IPS-18a (cell line): ENCODE measurements around the gene ARMH3.
"Not testable (repeated sequence)": the region's sequence is repeated elsewhere in the genome, so short reads cannot be mapped to it uniquely, and the experiment has no call there.

Experiments
- H3K27ac ChIP-seq: one replicate; pipeline ENCODE4 v1.5.1; 2013; ENCODE audit warnings: low read length
- H3K27me3 ChIP-seq: one replicate; pipeline ENCODE4 v1.6.1; 2013; ENCODE audit warnings: mild to moderate bottlenecking, low read length; ENCODE audit not compliant: control insufficient read depth, insufficient read depth
- H3K36me3 ChIP-seq: one replicate; pipeline ENCODE4 v1.6.1; 2013; ENCODE audit warnings: low read depth, low read length; ENCODE audit not compliant: control insufficient read depth
- H3K4me1 ChIP-seq: one replicate; pipeline ENCODE4 v1.6.1; 2013; ENCODE audit warnings: low read depth, low read length; ENCODE audit not compliant: control insufficient read depth
- H3K4me3 ChIP-seq: one replicate; pipeline ENCODE4 v1.5.1; 2013; ENCODE audit warnings: low read length
- H3K9ac ChIP-seq: one replicate; pipeline ENCODE4 v1.6.1; 2013; ENCODE audit warnings: mild to moderate bottlenecking, low read length, moderate library complexity
- H3K9me3 ChIP-seq: one replicate; pipeline ENCODE4 v1.6.1; 2013; ENCODE audit warnings: low read depth, low read length; ENCODE audit not compliant: control insufficient read depth

Gene ARMH3

GRCh38 chr10:102038410-102038809, 17.6 kb downstream of the ARMH3 start:
- Histone ChIP-seq H3K4me3 (no peak overlapping the region), H3K9ac (no peak overlapping the region), H3K27me3 (no peaks in the 10 kb centered on the region), H3K36me3 (no peaks in the 10 kb centered on the region), H3K27ac (no peak overlapping the region), H3K9me3 (no peaks in the 10 kb centered on the region), H3K4me1 (no peaks in the 10 kb centered on the region)

GRCh38 chr10:102035807-102036206, 20.2 kb downstream of the ARMH3 start:
- H3K27ac ChIP-seq, H3K27me3 ChIP-seq, H3K4me3 ChIP-seq, H3K9me3 ChIP-seq, H3K9ac ChIP-seq, H3K4me1 ChIP-seq, H3K36me3 ChIP-seq: not testable (repeated sequence)

- Histone ChIP-seq H3K9ac (no peak overlapping the region), H3K9me3 (no peaks in the 10 kb centered on the region), H3K36me3 (peaks cover 9% of the 10 kb centered on the region), H3K27me3 (no peaks in the 10 kb centered on the region), H3K27ac (no peak overlapping the region), H3K4me3 (no peak overlapping the region), H3K4me1 (no peaks in the 10 kb centered on the region)
These were observed 22.2 kb downstream of the ARMH3 start for GRCh38 chr10:102033787-102034186.

- H3K36me3 ChIP-seq: peaks cover 24% of the 10 kb centered on the region
These were observed 28.7 kb downstream of the ARMH3 start for GRCh38 chr10:102027261-102027660.

GRCh38 chr10:102024799-102025198, 31.2 kb downstream of the ARMH3 start:
- Histone ChIP-seq H3K9ac (no peak overlapping the region), H3K27ac (no peak overlapping the region), H3K4me3 (no peak overlapping the region), H3K9me3 (no peaks in the 10 kb centered on the region), H3K27me3 (no peaks in the 10 kb centered on the region), H3K36me3 (peaks cover 26% of the 10 kb centered on the region), H3K4me1 (no peaks in the 10 kb centered on the region)

More at GRCh38 chr10:102027261-102027660, 28.7 kb downstream of the ARMH3 start:
- no peaks in the 10 kb centered on the region for H3K27me3 ChIP-seq
- H3K9ac ChIP-seq: no peak overlapping the region
- H3K27ac ChIP-seq: no peak overlapping the region
- no peaks in the 10 kb centered on the region for H3K9me3 ChIP-seq
- H3K4me1 ChIP-seq: no peaks in the 10 kb centered on the region
- H3K4me3 ChIP-seq: no peak overlapping the region

- no peaks in the 10 kb centered on the region for H3K9me3 ChIP-seq
- H3K27ac ChIP-seq: no peak overlapping the region
- H3K36me3 ChIP-seq: peaks cover 15% of the 10 kb centered on the region
- no peak overlapping the region for H3K4me3 ChIP-seq
- H3K4me1 ChIP-seq: no peaks in the 10 kb centered on the region
- H3K9ac ChIP-seq: no peak overlapping the region
- H3K27me3 ChIP-seq: no peaks in the 10 kb centered on the region
These were observed 35.0 kb downstream of the ARMH3 start for GRCh38 chr10:102020938-102021337.

GRCh38 chr10:102017295-102017694, 38.7 kb downstream of the ARMH3 start:
- peaks cover 7% of the 10 kb centered on the region for H3K36me3 ChIP-seq
- no peaks in the 10 kb centered on the region for H3K27me3 ChIP-seq
- H3K9ac ChIP-seq: no peak overlapping the region
- H3K4me3 ChIP-seq: no peak overlapping the region
- no peaks in the 10 kb centered on the region for H3K4me1 ChIP-seq
- no peak overlapping the region for H3K27ac ChIP-seq
- H3K9me3 ChIP-seq: no peaks in the 10 kb centered on the region

GRCh38 chr10:102016416-102016815, 39.6 kb downstream of the ARMH3 start:
- Histone ChIP-seq H3K9ac (no peak overlapping the region), H3K27me3 (no peaks in the 10 kb centered on the region), H3K9me3 (no peaks in the 10 kb centered on the region), H3K36me3 (peaks cover 4% of the 10 kb centered on the region), H3K27ac (no peak overlapping the region), H3K4me1 (no peaks in the 10 kb centered on the region), H3K4me3 (no peak overlapping the region)

- Histone ChIP-seq H3K4me3 (no peak overlapping the region), H3K36me3 (peaks cover 13% of the 10 kb centered on the region), H3K27ac (no peak overlapping the region), H3K9ac (no peak overlapping the region), H3K9me3 (no peaks in the 10 kb centered on the region), H3K27me3 (no peaks in the 10 kb centered on the region), H3K4me1 (peaks cover 8% of the 10 kb centered on the region)
These were observed 45.0 kb downstream of the ARMH3 start for GRCh38 chr10:102010961-102011360.

GRCh38 chr10:102009801-102010425, 46.1 kb downstream of the ARMH3 start:
- Histone ChIP-seq H3K36me3 (peaks cover 20% of the 10 kb centered on the region), H3K27ac (no peak overlapping the region), H3K4me1 (peaks cover 8% of the 10 kb centered on the region)

GRCh38 chr10:102007796-102008195, 48.2 kb downstream of the ARMH3 start:
- H3K4me3 ChIP-seq: no peak overlapping the region
- no peak overlapping the region for H3K27ac ChIP-seq

More at GRCh38 chr10:102009801-102010425, 46.1 kb downstream of the ARMH3 start:
- Histone ChIP-seq H3K9ac (no peak overlapping the region), H3K4me3 (no peak overlapping the region), H3K27me3 (no peaks in the 10 kb centered on the region), H3K9me3 (no peaks in the 10 kb centered on the region)

GRCh38 chr10:102007031-102007430, 48.9 kb downstream of the ARMH3 start:
- not testable (repeated sequence) for H3K9me3 ChIP-seq, H3K4me1 ChIP-seq
- H3K36me3 ChIP-seq: peaks cover 20% of the 10 kb centered on the region

More at GRCh38 chr10:102007796-102008195, 48.2 kb downstream of the ARMH3 start:
- peaks cover 8% of the 10 kb centered on the region for H3K4me1 ChIP-seq
- no peaks in the 10 kb centered on the region for H3K27me3 ChIP-seq
- no peak overlapping the region for H3K9ac ChIP-seq
- H3K36me3 ChIP-seq: peaks cover 24% of the 10 kb centered on the region
- no peaks in the 10 kb centered on the region for H3K9me3 ChIP-seq

More at GRCh38 chr10:102007031-102007430, 48.9 kb downstream of the ARMH3 start:
- H3K27me3 ChIP-seq, H3K27ac ChIP-seq, H3K9ac ChIP-seq, H3K4me3 ChIP-seq: not testable (repeated sequence)
